Transverse colon (tissue), 4 donors: Measurements from ENCODE around the gene SLC38A4. TPM values are rescaled to one million over a fixed set of nuclear protein-coding genes. Genes with fewer than 3 reads are reported as not detected.

ENCODE experiments used
- DNase-seq: peaks from one replicate; pipeline ENCODE4 v3.0.0-alpha.2; 2019
- H3K27ac ChIP-seq, 4 donors: fragments of 200-600 bp; sonication (generic); 2 replicates each; pipeline ENCODE4 v1.5.1; 2016 to 2018; ENCODE audit warnings: inconsistent platforms in 4 of 4
- H3K27me3 ChIP-seq: fragments of 200-600 bp; sonication (generic); 2 replicates; pipeline ENCODE4 v1.5.1; 2017; ENCODE audit warnings: inconsistent platforms
- H3K36me3 ChIP-seq, 4 donors: fragments of 200-600 bp; sonication (generic); 2 replicates each; pipeline ENCODE4 v1.5.1; 2017 to 2019; ENCODE audit warnings: inconsistent platforms in 4 of 4
- H3K4me1 ChIP-seq, 4 donors: fragments of 200-600 bp; sonication (generic); 2 replicates each; pipeline ENCODE4 v1.5.1; 2017 to 2020; ENCODE audit warnings: inconsistent platforms in 4 of 4
- H3K4me3 ChIP-seq, 4 donors: fragments of 200-600 bp; sonication (generic); 1 replicate in 1 of 4; 2 replicates in 3 of 4; pipeline versions ENCODE4 v1.5.1 to v1.6.1; 2017 to 2019; ENCODE audit warnings: inconsistent platforms in 4 of 4
- H3K9me3 ChIP-seq, 2 donors: fragments of 200-600 bp; sonication (generic); 2 replicates each; pipeline ENCODE4 v1.5.1; 2017 to 2019; ENCODE audit warnings: inconsistent platforms in 2 of 2
- CTCF ChIP-seq, 5 experiments: fragments of 200-600 bp in 3 of 5; fragments of 450-650 bp in 2 of 5; sonication (generic) in 3 of 5; IDR thresholded peaks; 1 replicate in 2 of 5; 2 replicates in 3 of 5; pipeline ENCODE4 v1.5.1; 2016 to 2017; ENCODE audit warnings: antibody characterized with exemption in 5 of 5, inconsistent platforms in 3 of 5, mild to moderate bottlenecking in 2 of 5, moderate library complexity in 1 of 5
- EP300 ChIP-seq: sonication (generic); formaldehyde crosslinking; IDR thresholded peaks from one replicate; pipeline ENCODE4 v1.6.1; 2017; ENCODE audit warnings: antibody characterized with exemption, low read depth
- POLR2A ChIP-seq: fragments of 450-650 bp; IDR thresholded peaks from one replicate; pipeline ENCODE4 v1.6.1; 2016; ENCODE audit warnings: antibody characterized with exemption, mild to moderate bottlenecking, moderate library complexity
- POLR2AphosphoS5 ChIP-seq, 3 donors: sonication (generic); formaldehyde crosslinking; IDR thresholded peaks; one replicate each; pipeline ENCODE4 v1.6.1; 2016; ENCODE audit warnings: antibody characterized with exemption in 3 of 3
- WGBS, 2 donors: methylation state at CpG; one replicate each; pipeline ENCODE4 v1.1.5; 2018; ENCODE audit warnings: low coverage in 1 of 2; 5-methylcytosine and 5-hydroxymethylcytosine counted together
- in situ Hi-C, 4 donors: fragments of 200-750 bp; cut with MboI; loops; one replicate each; pipeline versions ENCODE4 v1.15.0 to v1.15.1; 2017; ENCODE audit warnings: low sequenced_read_pairs in 3 of 4, low pct_ligation_motif_present in 1 of 4, low pct_unique_long_range_greater_than_20kb in 1 of 4
- intact Hi-C: fragments of 100-400 bp; cut with DNase I; formaldehyde crosslinking; loops from one replicate; pipeline ENCODE4 v1.15.1; 2023; ENCODE audit warnings: low total_unique reads
- total RNA-seq, 4 donors: library from RNA; depleted of rRNA; stranded (reverse); fragments of >200 nt; gene quantifications; one replicate each; pipeline ENCODE4 v1.1.0, GENCODE V29; 2016

The SLC38A4 gene
- total RNA-seq, 4 donors from 2014 or later, result 2.2 to 19.7 (median 6.7) TPM

GRCh38 chr12:46771268-46771827 is 54.4 kb downstream of the SLC38A4 start:
- Histone ChIP-seq H3K36me3 (no peaks in the 10 kb centered on the region), H3K27ac (no peak overlapping the region), H3K4me3 (no peak overlapping the region), H3K27me3 (no peaks in the 10 kb centered on the region), H3K4me1 (peaks cover 0 to 13% (median 2%) of the 10 kb centered on the region in 4 donors), H3K9me3 (no peaks in the 10 kb centered on the region)
- 49 to 50% methylated on average over 1 of the region's 1 CpG for WGBS, 2 donors
- no peak for DNase-seq
- in situ Hi-C loops, result no loop called here
- intact Hi-C loops, result no loop called here
- TF ChIP-seq POLR2A (no peak), CTCF (IDR thresholded peaks at IDR 0.05) (no peak), EP300 (no peak), POLR2AphosphoS5 (IDR thresholded peaks at IDR 0.05) (no peak)

GRCh38 chr12:46770501-46771183 is 55.2 kb downstream of the SLC38A4 start:
- TF ChIP-seq POLR2AphosphoS5 (IDR thresholded peaks at IDR 0.05) (no peak), CTCF (IDR thresholded peaks at IDR 0.05) (no peak), EP300 (no peak), POLR2A (no peak)
- in situ Hi-C loops (no loop called here), intact Hi-C loops (no loop called here)
- Histone ChIP-seq H3K4me3 (no peak overlapping the region), H3K27ac (no peak overlapping the region), H3K4me1 (peaks cover 0 to 13% (median 2%) of the 10 kb centered on the region in 4 donors), H3K36me3 (no peaks in the 10 kb centered on the region), H3K27me3 (no peaks in the 10 kb centered on the region), H3K9me3 (no peaks in the 10 kb centered on the region)
- DNase-seq, result no peak
- WGBS, 2 donors, result 43 to 62% methylated on average over 2 to 3 of the region's 3 CpGs

- H3K4me3 ChIP-seq, result no peak overlapping the region
- H3K9me3 ChIP-seq, result no peaks in the 10 kb centered on the region
- no peak overlapping the region for H3K27ac ChIP-seq
- intact Hi-C loops (no loop called here), in situ Hi-C loops (no loop called here)
- no peak for DNase-seq
- no peaks in the 10 kb centered on the region for H3K4me1 ChIP-seq
- H3K36me3 ChIP-seq, result no peaks in the 10 kb centered on the region
- TF ChIP-seq CTCF (IDR thresholded peaks at IDR 0.05) (no peak), POLR2AphosphoS5 (IDR thresholded peaks at IDR 0.05) (no peak), EP300 (no peak), POLR2A (no peak)
- H3K27me3 ChIP-seq, result no peaks in the 10 kb centered on the region
- WGBS, 2 donors, result 54 to 62% methylated on average over 3 of the region's 3 CpGs
Observed at GRCh38 chr12:46764005-46764404, 61.8 kb downstream of the SLC38A4 start.

- H3K4me1 ChIP-seq, result no peaks in the 10 kb centered on the region
- no peaks in the 10 kb centered on the region for H3K9me3 ChIP-seq
- DNase-seq, result no peak
- no peak overlapping the region for H3K27ac ChIP-seq
- no peaks in the 10 kb centered on the region for H3K36me3 ChIP-seq
- intact Hi-C loops (no loop called here), in situ Hi-C loops (no loop called here)
- no peak overlapping the region for H3K4me3 ChIP-seq
- TF ChIP-seq EP300 (no peak), POLR2A (no peak), POLR2AphosphoS5 (IDR thresholded peaks at IDR 0.05) (no peak), CTCF (IDR thresholded peaks at IDR 0.05) (no peak)
- no peaks in the 10 kb centered on the region for H3K27me3 ChIP-seq
Observed at GRCh38 chr12:46763230-46763629, 62.6 kb downstream of the SLC38A4 start.
